Ovary (tissue), 9 donors: ENCODE results near the gene SLC6A6. TPM values are rescaled to one million over a fixed set of nuclear protein-coding genes. Genes with fewer than 3 reads are reported as not detected.
A peak's percentile ranks its signal among the peaks of the same experiment; 100 is the strongest.

Source experiments
- DNase-seq, 5 donors: peaks; one replicate each; pipeline ENCODE4 v3.0.0-alpha.2; 2019 to 2020
- H3K27ac ChIP-seq, 2 donors: fragments of 200-600 bp; one replicate each; pipeline versions ENCODE4 v1.5.1 to v1.8.0; 2019 to 2022
- H3K27me3 ChIP-seq: fragments of 200-600 bp; one replicate; pipeline ENCODE4 v1.8.0; 2022
- H3K36me3 ChIP-seq: fragments of 200-600 bp; sonication (generic); one replicate; pipeline ENCODE4 v1.5.1; 2019
- H3K4me1 ChIP-seq: one replicate; pipeline ENCODE4 v1.8.1; 2013; ENCODE audit warnings: mild to moderate bottlenecking, moderate library complexity; ENCODE audit not compliant: insufficient read depth
- H3K4me3 ChIP-seq: fragments of 200-600 bp; sonication (generic); one replicate; pipeline ENCODE4 v1.5.1; 2017
- H3K9me3 ChIP-seq, 2 donors: fragments of 200-600 bp in 1 of 2; sonication (generic) in 1 of 2; one replicate each; pipeline versions ENCODE4 v1.5.1 to v1.8.1; 2013 to 2019; ENCODE audit warnings: mild to moderate bottlenecking in 1 of 2, moderate library complexity in 1 of 2
- EP300 ChIP-seq: sonication (generic); formaldehyde crosslinking; IDR thresholded peaks from one replicate; pipeline ENCODE4 v1.6.1; 2017; ENCODE audit warnings: antibody characterized with exemption
- POLR2A ChIP-seq: fragments of 450-650 bp; IDR thresholded peaks from one replicate; pipeline ENCODE4 v1.6.1; 2017; ENCODE audit warnings: antibody characterized with exemption, mild to moderate bottlenecking, moderate library complexity
- WGBS, 3 donors: extraction: QIAGEN DNeasy Blood & Tissue Kit in 1 of 3; methylation state at CpG; one replicate each; pipeline versions ENCODE4 v1.1.5 to v1.1.7; 2013 to 2017; 5-methylcytosine and 5-hydroxymethylcytosine counted together
- intact Hi-C, 4 donors: fragments of 100-400 bp; cut with DNase I; formaldehyde crosslinking; loops; one replicate each; pipeline versions ENCODE4 v1.11.0 to v1.15.1; 2022 to 2023
- polyA plus RNA-seq, 2 donors: library from polyadenylated mRNA; stranded (reverse); fragments of 200-250 nt in 1 of 2; fragments of 350-450 nt in 1 of 2; fragmentation: Illumina TruSeq in 1 of 2; extraction: RNeasy Lipid Tissue Mini Kit (QIAGEN cat#74804) in 1 of 2; gene quantifications; one replicate each; pipeline ENCODE4 v1.2.3, GENCODE V29; 2013 to 2014
- total RNA-seq, 7 donors: library from RNA; depleted of rRNA in 2 of 7; stranded (reverse); fragments of >200 nt in 2 of 7; fragmentation: NEBNext Ultra II Directional in 3 of 7; extraction: Animal tissue kit (Norgen Biotek cat#: 25700) in 3 of 7; gene quantifications; one replicate each; pipeline versions ENCODE4 v1.1.0 to v1.2.4, GENCODE V29; 2016 to 2023
- TF ChIP-seq, protein P1 (sequence below), 3 donors: fragments of 450-650 bp in 2 of 3; fragments of 200-600 bp in 1 of 3; IDR thresholded peaks; one replicate each; pipeline versions ENCODE4 v1.5.1 to v1.8.0; 2016 to 2022; ENCODE audit warnings: antibody characterized with exemption in 3 of 3, mild to moderate bottlenecking in 1 of 3
- donor health status: DM: no; HTN: no; CAD: no; lungs with moderate emphysema.
- donor health status: DM: no; HTN: no; CAD: no.
- donor health status: Bipolar disorder and iron deficiency.
- donor health status: DM: yes; HTN: yes; CAD: no.
- donor health status: DM: no; HTN: no; CAD: no.
- donor health status: DM: yes; HTN: yes; CAD: no.

The SLC6A6 gene
- total and polyA plus RNA-seq, 9 donors, result 32.5 to 141 (median 80.5) TPM

DNA sequence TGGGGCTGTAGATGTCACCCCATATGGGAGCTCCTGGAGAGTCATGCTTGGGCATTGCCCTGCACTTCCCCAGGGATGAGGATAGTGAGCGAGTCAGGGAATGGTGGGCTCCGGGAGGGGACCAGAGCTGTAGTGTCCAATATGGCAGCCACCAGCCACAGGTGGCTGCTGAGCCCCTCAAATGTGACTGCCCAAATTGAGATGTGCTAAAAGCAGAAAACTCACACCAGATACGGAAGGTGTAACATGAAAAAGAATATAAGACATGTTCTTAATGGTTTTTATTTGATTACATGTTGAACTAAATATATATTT is 106.1 kb downstream of the SLC6A6 start:
- intact Hi-C loops, result loop anchor here in 2 of 4 donors (2.0 to 10.0 kb wide), 3 partner anchors 40 to 412 kb away; no protein-coding TSS in a partner anchor

DNA sequence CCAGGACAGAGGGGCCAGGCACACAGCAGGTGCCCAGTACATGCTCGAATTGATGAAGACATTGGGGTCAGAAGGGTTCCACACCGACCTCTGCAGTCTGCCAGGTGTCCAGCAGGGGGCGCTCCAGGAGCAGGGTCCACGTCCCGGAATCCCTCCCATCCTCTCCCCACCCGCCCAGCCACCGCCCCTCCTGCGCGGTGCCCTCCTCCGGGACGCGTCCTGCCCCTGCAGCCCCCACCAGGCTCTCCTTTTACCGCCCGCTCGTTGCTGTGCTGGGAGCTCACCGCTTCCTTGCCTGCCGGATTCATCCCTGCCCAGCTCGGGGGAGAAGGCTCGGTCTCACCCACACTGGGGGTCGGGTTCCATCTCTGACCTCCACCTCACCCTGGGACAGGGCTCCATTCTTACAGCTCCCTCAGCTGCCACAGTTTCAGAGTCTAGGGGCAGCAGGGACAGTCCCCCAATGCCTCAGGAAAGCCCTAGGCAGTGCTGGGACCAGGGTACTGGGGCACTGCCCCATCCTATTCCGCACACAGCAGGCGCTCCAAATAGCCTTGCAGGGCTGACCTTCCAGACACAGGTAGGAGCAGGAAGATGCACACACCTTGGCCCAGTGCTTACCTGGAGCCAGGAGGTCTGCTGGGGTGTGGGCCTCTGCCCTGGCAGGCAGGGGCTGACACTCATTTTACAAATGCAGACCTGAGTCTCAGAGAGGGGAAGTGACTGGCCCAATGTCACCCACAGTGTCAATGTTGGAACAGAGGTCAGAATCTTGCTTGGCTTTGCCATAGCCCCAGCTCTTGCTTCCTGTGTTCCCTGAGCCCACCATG is 106.8 kb downstream of the SLC6A6 start:
- H3K9me3 ChIP-seq, result no peaks in the 10 kb centered on the region
- no peaks in the 10 kb centered on the region for H3K27me3 ChIP-seq
- TF ChIP-seq EP300, result no peak
- TF ChIP-seq, protein P1, sequence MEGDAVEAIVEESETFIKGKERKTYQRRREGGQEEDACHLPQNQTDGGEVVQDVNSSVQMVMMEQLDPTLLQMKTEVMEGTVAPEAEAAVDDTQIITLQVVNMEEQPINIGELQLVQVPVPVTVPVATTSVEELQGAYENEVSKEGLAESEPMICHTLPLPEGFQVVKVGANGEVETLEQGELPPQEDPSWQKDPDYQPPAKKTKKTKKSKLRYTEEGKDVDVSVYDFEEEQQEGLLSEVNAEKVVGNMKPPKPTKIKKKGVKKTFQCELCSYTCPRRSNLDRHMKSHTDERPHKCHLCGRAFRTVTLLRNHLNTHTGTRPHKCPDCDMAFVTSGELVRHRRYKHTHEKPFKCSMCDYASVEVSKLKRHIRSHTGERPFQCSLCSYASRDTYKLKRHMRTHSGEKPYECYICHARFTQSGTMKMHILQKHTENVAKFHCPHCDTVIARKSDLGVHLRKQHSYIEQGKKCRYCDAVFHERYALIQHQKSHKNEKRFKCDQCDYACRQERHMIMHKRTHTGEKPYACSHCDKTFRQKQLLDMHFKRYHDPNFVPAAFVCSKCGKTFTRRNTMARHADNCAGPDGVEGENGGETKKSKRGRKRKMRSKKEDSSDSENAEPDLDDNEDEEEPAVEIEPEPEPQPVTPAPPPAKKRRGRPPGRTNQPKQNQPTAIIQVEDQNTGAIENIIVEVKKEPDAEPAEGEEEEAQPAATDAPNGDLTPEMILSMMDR (IDR thresholded peaks at IDR 0.05), result peak; percentile 78 to 91 (median 83)
- peak overlapping the region in 1 of 2 donors; percentile 47 for H3K27ac ChIP-seq
- H3K36me3 ChIP-seq, result no peaks in the 10 kb centered on the region
- intact Hi-C loops, result loop anchor here in 2 of 4 donors (2.0 to 10.0 kb wide), 3 partner anchors 40 to 412 kb away; no protein-coding TSS in a partner anchor
- H3K4me3 ChIP-seq, result no peak overlapping the region
- WGBS, 3 donors, result 17 to 35% (median 18%) methylated on average over 13 to 22 of the region's 22 CpGs
- DNase-seq, result peak; percentile 74 to 87 (median 84)
- no peaks in the 10 kb centered on the region for H3K4me1 ChIP-seq

More for the DNA sequence above, 106.1 kb downstream of the SLC6A6 start:
- no peak for TF ChIP-seq EP300
- TF ChIP-seq, protein P1 (IDR thresholded peaks at IDR 0.05), result no peak
- TF ChIP-seq POLR2A, result no peak
- Histone ChIP-seq H3K27me3 (no peaks in the 10 kb centered on the region), H3K4me3 (no peak overlapping the region), H3K36me3 (no peaks in the 10 kb centered on the region), H3K4me1 (no peaks in the 10 kb centered on the region), H3K27ac (no peak overlapping the region), H3K9me3 (no peaks in the 10 kb centered on the region)
- DNase-seq, result peak in 1 of 5 donors; percentile 28
- 51 to 67% (median 62%) methylated on average over 3 of the region's 3 CpGs for WGBS, 3 donors

DNA sequence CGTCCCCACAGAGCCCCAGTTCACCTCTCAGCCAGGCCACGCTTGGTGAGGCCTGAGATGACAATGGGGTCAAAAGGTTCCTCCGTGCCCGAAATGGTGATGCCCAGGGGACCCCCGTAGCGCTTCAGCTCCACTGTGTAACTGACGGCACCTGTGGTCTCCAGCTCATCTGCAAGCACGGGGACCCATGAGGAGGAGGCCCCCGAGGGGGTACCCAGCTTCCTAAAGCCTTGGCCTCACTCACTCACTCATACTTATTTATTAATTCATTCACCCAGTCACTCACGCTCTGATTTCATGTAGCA is 107.3 kb downstream of the SLC6A6 start:
- no peaks in the 10 kb centered on the region for H3K36me3 ChIP-seq
- DNase-seq, result peak in 2 of 5 donors; percentile 15 to 30
- no peak overlapping the region for H3K4me3 ChIP-seq
- WGBS, 3 donors, result 88 to 91% (median 90%) methylated on average over 10 of the region's 10 CpGs
- intact Hi-C loops, result loop anchor here in 2 of 4 donors (2.0 to 10.0 kb wide), 3 partner anchors 39 to 411 kb away; no protein-coding TSS in a partner anchor
- no peaks in the 10 kb centered on the region for H3K27me3 ChIP-seq
- H3K4me1 ChIP-seq, result no peaks in the 10 kb centered on the region
- TF ChIP-seq EP300 (no peak), POLR2A (no peak)
- TF ChIP-seq, protein P1 (IDR thresholded peaks at IDR 0.05), result no peak
- no peaks in the 10 kb centered on the region for H3K9me3 ChIP-seq
- no peak overlapping the region for H3K27ac ChIP-seq

DNA sequence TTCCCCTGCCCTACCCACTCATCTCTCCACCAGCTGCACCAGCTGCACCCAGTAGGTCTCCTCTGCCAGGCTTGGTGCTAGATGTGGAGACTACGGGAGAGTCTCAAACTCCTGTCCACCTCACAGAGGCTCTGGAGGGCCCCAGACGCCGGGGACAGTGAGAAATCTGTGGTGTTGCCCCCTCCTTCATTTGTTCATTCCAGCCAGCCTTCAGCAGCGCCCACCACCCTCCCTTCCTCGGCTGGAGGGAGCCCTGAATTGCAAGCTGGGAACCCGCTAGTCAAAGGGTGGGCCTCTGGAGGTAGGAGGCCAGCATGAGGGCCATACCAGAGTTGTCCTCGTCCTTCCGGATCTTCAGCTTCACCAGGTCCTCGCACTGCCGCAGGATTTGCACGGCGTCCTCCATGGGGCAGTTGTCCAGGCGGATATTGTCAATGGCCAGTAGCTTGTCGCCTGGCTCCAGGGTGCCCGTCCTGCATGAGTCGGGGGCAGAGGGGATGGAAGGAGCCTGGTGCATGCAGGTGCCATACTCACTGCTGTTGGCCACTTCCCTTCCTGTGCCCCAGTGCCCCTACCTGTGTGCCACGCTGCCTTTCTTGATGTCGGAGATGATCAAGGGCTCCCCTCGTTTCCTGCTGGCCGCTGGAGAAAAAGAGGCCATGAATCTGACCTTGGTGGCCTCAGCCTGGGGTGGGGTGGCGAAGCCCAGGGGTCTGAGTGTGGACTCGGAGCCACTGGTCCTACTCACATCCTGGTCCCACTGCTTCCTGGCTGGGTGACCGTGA is 108.6 kb downstream of the SLC6A6 start:
- Histone ChIP-seq H3K27ac (no peak overlapping the region), H3K27me3 (no peaks in the 10 kb centered on the region), H3K9me3 (no peaks in the 10 kb centered on the region), H3K4me1 (no peaks in the 10 kb centered on the region), H3K4me3 (no peak overlapping the region), H3K36me3 (no peaks in the 10 kb centered on the region)
- intact Hi-C loops, result no loop called here
- TF ChIP-seq, protein P1 (IDR thresholded peaks at IDR 0.05), result no peak
- TF ChIP-seq EP300 (no peak), POLR2A (no peak)
- DNase-seq, result peak in 4 of 5 donors; percentile 15 to 29 (median 22)
- 83 to 89% (median 88%) methylated on average over 23 of the region's 23 CpGs for WGBS, 3 donors
